Smooth muscle cell (in vitro differentiated cells): Measurements from ENCODE around the gene OLFML3. TPM values are rescaled to one million over a fixed set of nuclear protein-coding genes. Genes with fewer than 3 reads are reported as not detected.

Source experiments
- DNase-seq: peaks from one replicate; lab custom pipeline; 2025; ENCODE audit not compliant: unreplicated experiment; lab: John Stamatoyannopoulos, UW
- H2AFZ ChIP-seq: fragments of 200-600 bp; sonication (generic); 2 replicates; pipeline ENCODE4 v1.6.0; 2016; ENCODE audit warnings: antibody characterized with exemption, low read depth, mild to moderate bottlenecking
- H3F3A ChIP-seq: fragments of 200-600 bp; sonication (generic); 2 replicates; pipeline ENCODE4 v1.6.0; 2017; ENCODE audit warnings: antibody characterized with exemption, low read depth
- H3K27ac ChIP-seq: fragments of 200-600 bp; sonication (generic); 2 replicates; pipeline ENCODE4 v1.5.1; 2016; ENCODE audit warnings: low read depth, mild to moderate bottlenecking
- H3K27me3 ChIP-seq: fragments of 200-600 bp; sonication (generic); 2 replicates; pipeline ENCODE4 v1.6.1; 2016; ENCODE audit warnings: low read depth, mild to moderate bottlenecking
- H3K36me3 ChIP-seq: fragments of 200-600 bp; sonication (generic); 2 replicates; pipeline ENCODE4 v1.5.1; 2016; ENCODE audit warnings: low read depth
- H3K4me1 ChIP-seq: fragments of 200-600 bp; sonication (generic); 2 replicates; pipeline ENCODE4 v1.5.1; 2016; ENCODE audit warnings: low read depth
- H3K4me2 ChIP-seq: fragments of 200-600 bp; sonication (generic); 2 replicates; pipeline ENCODE4 v1.6.0; 2016; ENCODE audit warnings: mild to moderate bottlenecking
- H3K4me3 ChIP-seq: fragments of 200-600 bp; sonication (generic); 2 replicates; pipeline ENCODE4 v1.5.1; 2016; ENCODE audit warnings: mild to moderate bottlenecking
- H3K79me2 ChIP-seq: fragments of 200-600 bp; sonication (generic); 2 replicates; pipeline ENCODE4 v1.6.0; 2016; ENCODE audit warnings: low read depth, mild to moderate bottlenecking
- H3K9ac ChIP-seq: fragments of 200-600 bp; sonication (generic); 2 replicates; pipeline ENCODE4 v1.6.0; 2016; ENCODE audit warnings: low read depth
- H3K9me3 ChIP-seq: fragments of 200-600 bp; sonication (generic); replicated peaks from 2 replicates; pipeline ENCODE4 v1.5.1; 2016; ENCODE audit warnings: low read depth
- H4K20me1 ChIP-seq: fragments of 200-600 bp; sonication (generic); 2 replicates; pipeline ENCODE4 v1.6.0; 2016; ENCODE audit warnings: low read depth
- CTCF ChIP-seq: fragments of 200-600 bp; sonication (generic); IDR thresholded peaks from 2 replicates; pipeline ENCODE4 v1.5.1; 2017; ENCODE audit warnings: borderline replicate concordance, mild to moderate bottlenecking, antibody characterized with exemption; ENCODE audit not compliant: insufficient read depth, poor library complexity, severe bottlenecking
- WGBS: methylation state at CpG from one replicate; pipeline ENCODE4 v1.1.7; 2016; ENCODE audit warnings: low lambda C conversion rate; 5-methylcytosine and 5-hydroxymethylcytosine counted together
- polyA plus RNA-seq: library from polyadenylated mRNA; unstranded; fragments of >200 nt; fragmentation: Nextera tagmentation; extraction: Ambion mirVana; gene quantifications from 2 replicates; pipeline ENCODE4 v1.2.1, GENCODE V29; 2016
- total RNA-seq: library from RNA; depleted of rRNA; stranded (reverse); fragments of >200 nt; gene quantifications from 2 replicates; pipeline ENCODE4 v1.2.3, GENCODE V29; 2014

Gene OLFML3
- total and polyA plus RNA-seq, 2 experiments from 2014 or later, result 220 to 308 TPM

- DNase-seq, result no peak
- peaks cover 18% of the 10 kb centered on the region for H3K36me3 ChIP-seq
- 97% methylated on average over 1 of the region's 1 CpG for WGBS
- H3K9me3 ChIP-seq, result no peaks in the 10 kb centered on the region
- H3K4me3 ChIP-seq, result no peak overlapping the region
- H3K9ac ChIP-seq, result no peak overlapping the region
- H3K4me1 ChIP-seq, result no peaks in the 10 kb centered on the region
- H3F3A ChIP-seq, result no peaks in the 10 kb centered on the region
- H4K20me1 ChIP-seq, result peaks cover 14% of the 10 kb centered on the region
- no peak overlapping the region for H3K4me2 ChIP-seq
- no peak overlapping the region for H2AFZ ChIP-seq
- no peak for TF ChIP-seq CTCF
- H3K79me2 ChIP-seq, result no peaks in the 10 kb centered on the region
- no peak overlapping the region for H3K27ac ChIP-seq
- no peaks in the 10 kb centered on the region for H3K27me3 ChIP-seq
Observed at GRCh38 chr1:113958691-113959090, 20.6 kb upstream of the OLFML3 start.

- Histone ChIP-seq H2AFZ (no peak overlapping the region), H3K79me2 (no peaks in the 10 kb centered on the region), H3F3A (no peaks in the 10 kb centered on the region), H3K4me3 (no peak overlapping the region), H3K9me3 (no peaks in the 10 kb centered on the region), H3K4me1 (no peaks in the 10 kb centered on the region), H3K4me2 (no peak overlapping the region), H3K27ac (no peak overlapping the region), H3K27me3 (no peaks in the 10 kb centered on the region), H3K36me3 (peaks cover 37% of the 10 kb centered on the region), H3K9ac (no peak overlapping the region), H4K20me1 (peaks cover 2% of the 10 kb centered on the region)
- DNase-seq, result no peak
- TF ChIP-seq CTCF, result no peak
- WGBS, result 95% methylated on average over 12 of the region's 12 CpGs
Observed at GRCh38 chr1:113963281-113963906, 15.9 kb upstream of the OLFML3 start.

GRCh38 chr1:113965703-113966412 is 13.4 kb upstream of the OLFML3 start:
- Histone ChIP-seq H3K79me2 (no peaks in the 10 kb centered on the region), H3K9ac (no peak overlapping the region), H3K4me3 (no peak overlapping the region), H3K4me1 (no peaks in the 10 kb centered on the region), H2AFZ (no peak overlapping the region), H3K36me3 (peaks cover 49% of the 10 kb centered on the region), H3F3A (no peaks in the 10 kb centered on the region), H3K9me3 (no peaks in the 10 kb centered on the region), H4K20me1 (no peaks in the 10 kb centered on the region), H3K27ac (no peak overlapping the region), H3K27me3 (no peaks in the 10 kb centered on the region), H3K4me2 (no peak overlapping the region)
- 96% methylated on average over 4 of the region's 4 CpGs for WGBS
- TF ChIP-seq CTCF, result no peak
- DNase-seq, result no peak

- peaks cover 20% of the 10 kb centered on the region for H3K36me3 ChIP-seq
- no peak overlapping the region for H3K4me2 ChIP-seq
- no peaks in the 10 kb centered on the region for H3K79me2 ChIP-seq
- WGBS, result 90% methylated on average over 9 of the region's 9 CpGs
- H3K27ac ChIP-seq, result no peak overlapping the region
- H2AFZ ChIP-seq, result no peak overlapping the region
- no peak overlapping the region for H3K4me3 ChIP-seq
- TF ChIP-seq CTCF, result no peak
- H3K4me1 ChIP-seq, result peaks cover 28% of the 10 kb centered on the region
- H3K9ac ChIP-seq, result no peak overlapping the region
- H3F3A ChIP-seq, result peaks cover 5% of the 10 kb centered on the region
- H3K9me3 ChIP-seq, result no peaks in the 10 kb centered on the region
- H4K20me1 ChIP-seq, result peaks cover 13% of the 10 kb centered on the region
- DNase-seq, result no peak
- no peaks in the 10 kb centered on the region for H3K27me3 ChIP-seq
Observed at GRCh38 chr1:113972954-113973353, 6.3 kb upstream of the OLFML3 start.
